NK-92 (cell line): ENCODE data around the gene NBAS.

Experiments
- DNase-seq: peaks from one replicate; lab custom pipeline; 2025; ENCODE audit not compliant: unreplicated experiment; lab: John Stamatoyannopoulos, UW

Gene NBAS

GRCh38 chr2:15147591-15147990 is 413.5 kb downstream of the NBAS start:
- no peak for DNase-seq

- no peak for DNase-seq
Measured at GRCh38 chr2:15146960-15147359, 414.2 kb downstream of the NBAS start.

DNA sequence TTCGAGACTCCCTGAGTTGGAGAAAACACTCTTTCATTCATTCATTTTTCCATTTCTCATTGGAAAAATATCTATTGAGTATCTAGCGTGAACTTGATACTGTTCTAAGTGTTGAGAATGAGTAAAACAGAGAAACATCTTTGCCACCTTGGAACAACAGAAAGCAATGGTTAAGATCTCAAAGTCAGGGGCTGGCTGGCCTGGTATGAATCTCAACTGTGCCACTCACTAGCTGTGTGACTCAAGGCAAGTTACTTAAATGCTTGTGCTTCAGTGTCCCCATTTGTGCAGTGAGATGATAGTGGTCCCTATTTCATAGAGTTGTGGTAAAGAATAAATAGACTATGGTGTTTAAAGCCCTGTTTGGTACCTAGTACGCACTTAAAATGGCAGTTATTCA is 415.2 kb downstream of the NBAS start:
- no peak for DNase-seq

DNA sequence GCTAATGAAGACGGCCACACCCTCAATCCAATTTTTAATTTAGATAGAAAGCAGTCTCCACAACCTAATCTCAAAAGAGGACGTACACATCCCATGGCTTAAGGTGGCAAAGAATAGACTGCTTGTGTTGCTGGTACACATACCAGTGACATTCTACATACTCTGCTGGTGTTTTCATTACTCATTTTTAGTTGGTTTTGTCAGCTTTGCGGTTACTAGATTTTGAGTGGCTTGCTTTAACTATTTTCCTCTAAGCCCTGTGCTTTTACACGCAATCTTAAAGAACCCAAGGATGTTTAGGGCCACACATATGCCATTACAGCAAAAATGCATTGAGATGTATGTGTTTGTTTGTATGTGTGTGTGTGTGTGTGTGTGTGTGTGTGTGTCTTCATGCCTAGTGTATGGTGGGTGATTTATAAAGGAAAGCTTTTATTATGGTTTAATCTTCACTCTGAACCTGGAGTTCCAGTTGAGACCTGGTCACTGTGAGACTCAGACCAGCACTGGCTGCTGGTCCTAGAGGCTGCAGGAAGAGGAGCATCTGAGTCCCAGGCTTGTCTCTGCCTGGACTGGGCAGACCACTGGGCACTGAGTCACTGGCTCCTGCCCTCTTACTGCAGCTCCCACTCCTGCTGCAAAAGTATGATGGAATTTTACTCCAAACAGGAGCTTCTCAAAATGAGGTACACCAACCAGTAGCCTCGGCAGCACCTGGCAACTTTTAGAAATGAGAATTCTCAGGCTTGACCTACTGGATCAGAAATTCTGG is 415.9 kb downstream of the NBAS start:
- DNase-seq = no peak

- DNase-seq = no peak
Measured at GRCh38 chr2:15142069-15142689, 419.0 kb downstream of the NBAS start.

GRCh38 chr2:15141211-15141610 is 419.9 kb downstream of the NBAS start:
- no peak for DNase-seq

DNA sequence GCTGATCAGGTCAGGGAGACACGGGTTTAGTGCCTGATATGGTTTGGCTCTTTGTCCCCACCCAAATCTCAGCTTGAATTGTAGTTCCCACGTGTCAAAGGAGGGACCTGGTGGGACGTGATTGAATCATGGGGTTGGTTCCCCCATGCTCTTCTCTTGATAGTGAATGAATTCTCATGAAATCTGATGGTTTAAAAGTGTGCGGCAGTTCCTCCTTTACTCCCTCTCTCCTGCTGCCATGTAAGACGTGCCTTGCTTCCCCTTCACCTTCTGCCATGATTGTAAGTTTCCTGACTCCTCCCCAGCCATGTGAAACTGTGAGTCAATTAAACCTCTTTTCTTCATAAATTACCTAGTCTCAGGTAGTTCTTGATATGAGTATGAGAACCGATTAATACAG is 424.5 kb downstream of the NBAS start:
- DNase-seq = no peak

GRCh38 chr2:15134957-15135356 is 426.2 kb downstream of the NBAS start:
- no peak for DNase-seq

GRCh38 chr2:15133461-15133860 is 427.7 kb downstream of the NBAS start:
- no peak for DNase-seq

DNA sequence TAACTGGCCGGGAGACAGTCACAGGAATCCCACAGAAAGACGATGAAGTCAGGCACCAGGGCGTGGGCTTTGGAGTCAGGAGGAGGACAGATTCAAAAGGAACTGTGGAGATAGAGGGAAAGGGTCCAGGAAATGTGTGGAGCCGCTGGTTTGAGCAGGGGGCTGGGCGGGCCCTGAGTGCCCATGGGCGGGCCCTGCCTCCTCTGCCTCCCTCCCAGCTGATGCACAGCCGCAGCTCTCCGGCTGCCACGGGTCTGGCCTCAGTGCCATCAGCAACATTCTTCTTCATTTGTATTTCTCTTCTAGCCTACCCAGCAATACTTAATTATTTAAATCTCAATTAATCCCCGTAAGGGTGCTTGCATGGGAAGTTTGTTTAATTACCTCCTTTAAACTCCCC is 432.3 kb downstream of the NBAS start:
- no peak for DNase-seq

DNA sequence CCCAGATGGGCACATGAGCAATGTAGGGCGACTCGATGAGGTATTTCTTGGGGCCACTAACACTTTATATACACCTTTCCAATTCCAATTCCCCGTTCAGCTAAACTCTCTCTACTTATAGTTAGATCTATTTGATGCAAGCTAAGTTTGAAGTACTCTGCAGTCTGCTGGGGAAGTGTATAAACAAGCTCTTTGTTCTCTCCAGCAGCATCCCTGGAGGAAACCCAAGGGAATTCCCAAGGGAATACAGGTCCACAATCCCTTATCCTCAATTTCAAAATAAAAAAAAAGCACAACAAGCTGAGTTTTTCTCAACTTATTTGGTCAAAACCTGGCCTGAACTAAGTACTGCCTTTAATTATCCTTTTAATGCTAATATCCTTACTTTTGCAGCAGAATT is 433.3 kb downstream of the NBAS start:
- no peak for DNase-seq

- DNase-seq = no peak
Measured at GRCh38 chr2:15127301-15127700, 433.8 kb downstream of the NBAS start.

GRCh38 chr2:15126373-15126772 is 434.8 kb downstream of the NBAS start:
- no peak for DNase-seq

DNA sequence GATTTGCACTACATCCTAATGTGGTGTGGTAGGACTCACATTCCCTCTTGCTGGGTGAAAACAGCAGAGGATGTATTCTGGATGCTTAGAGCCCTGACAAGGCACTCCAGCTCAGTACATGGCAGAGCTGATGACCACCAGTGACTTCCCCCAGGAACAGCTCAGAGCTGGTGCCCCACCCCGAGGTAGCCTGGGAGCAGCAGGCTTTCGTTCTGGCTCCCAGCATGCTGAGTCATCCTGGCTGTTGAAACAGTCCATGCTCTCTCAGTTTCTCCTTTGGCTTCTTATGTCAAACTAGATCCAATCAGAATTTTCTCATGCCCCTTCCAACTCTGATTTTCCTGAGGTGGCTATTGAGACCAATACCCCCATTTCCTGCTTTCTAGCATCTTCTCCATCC is 438.2 kb downstream of the NBAS start:
- DNase-seq = no peak

GRCh38 chr2:15120631-15121030 is 440.5 kb downstream of the NBAS start:
- DNase-seq = no peak

GRCh38 chr2:15119722-15120175 is 441.4 kb downstream of the NBAS start:
- no peak for DNase-seq

DNA sequence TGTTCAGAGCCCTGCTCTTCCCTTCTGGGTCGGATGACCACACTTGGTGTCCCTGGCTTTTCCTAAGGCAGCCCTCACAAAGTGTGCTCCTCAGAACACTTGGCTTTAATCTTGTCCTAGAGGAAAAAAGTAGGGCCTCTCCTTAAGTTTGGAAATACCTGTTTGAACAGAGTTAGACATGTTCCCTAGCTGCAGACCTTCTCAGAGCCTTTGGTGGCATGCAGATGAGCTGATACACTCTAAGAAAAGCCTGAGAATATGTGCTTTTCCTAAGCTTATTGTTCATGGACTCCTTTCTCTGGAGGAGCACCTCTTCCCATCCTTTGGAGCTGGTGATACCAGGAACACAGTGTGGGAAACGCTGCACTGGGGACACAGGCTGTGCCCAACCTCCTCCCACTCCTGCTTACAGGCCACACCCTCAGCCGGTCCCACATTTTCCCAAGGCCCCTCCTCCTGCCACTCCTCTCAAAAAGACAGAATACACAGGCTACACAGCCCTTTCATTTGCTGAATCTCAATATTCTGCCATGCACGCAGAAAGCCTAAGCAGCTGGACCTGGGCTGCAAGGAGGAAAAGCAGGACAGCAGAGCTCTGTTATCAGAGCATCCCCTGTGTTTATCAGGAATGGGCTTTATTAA is 443.6 kb downstream of the NBAS start:
- DNase-seq = no peak
